Panc1 (cell line): ENCODE results near the gene MICAL2. TPM values are rescaled to one million over a fixed set of nuclear protein-coding genes. Genes with fewer than 3 reads are reported as not detected.
A peak's percentile ranks its signal among the peaks of the same experiment; 100 is the strongest.

Source experiments
- ATAC-seq: fragments of 200-7000 bp; cut with Tn5 transposase; 2 replicates; pipeline ENCODE4 v1.9.1; 2020; ENCODE audit warnings: mild to moderate bottlenecking, moderate library complexity
- BruUV-seq: library from RNA; stranded (reverse); fragments of 400-500 nt; replicated peaks from 2 replicates; lab custom pipeline; 2021; lab: Mats Ljungman, UMichigan
- CTCF ChIA-PET: fragments of 300-600 bp; sonication (Branson Sonifier 250); formaldehyde crosslinking; loops from one replicate; lab custom pipeline; 2022; ENCODE audit warnings: antibody characterized with exemption; lab: Charles Lee
- POLR2A ChIA-PET: fragments of 300-600 bp; sonication (Branson Sonifier 250); formaldehyde crosslinking; loops from one replicate; lab custom pipeline; 2022; ENCODE audit warnings: antibody characterized with exemption; lab: Charles Lee
- DNase-seq: peaks from one replicate; pipeline ENCODE4 v3.0.0-alpha.2; 2010; ENCODE audit warnings: low read depth, low spot score
- H3K27ac ChIP-seq: 2 replicates; pipeline ENCODE4 v1.5.1; 2011; ENCODE audit warnings: mild to moderate bottlenecking, low read length, inconsistent platforms
- H3K27me3 ChIP-seq: fragments of 200-500 bp; sonication (Bioruptor generic); 2 replicates; pipeline ENCODE4 v1.6.0; 2014; ENCODE audit warnings: low read length, inconsistent platforms; ENCODE audit not compliant: control insufficient read depth, insufficient read depth
- H3K36me3 ChIP-seq: fragments of 200-500 bp; sonication (Bioruptor generic); 2 replicates; pipeline ENCODE4 v1.5.1; 2014; ENCODE audit warnings: inconsistent platforms, mild to moderate bottlenecking, low read length, moderate library complexity; ENCODE audit not compliant: control insufficient read depth, insufficient read depth
- H3K4me1 ChIP-seq: 2 replicates; pipeline ENCODE4 v1.5.1; 2011; ENCODE audit warnings: inconsistent platforms, mild to moderate bottlenecking, low read length, moderate library complexity; ENCODE audit not compliant: control insufficient read depth, insufficient read depth
- H3K4me3 ChIP-seq, 2 experiments: 2 replicates each; pipeline ENCODE4 v1.5.1; 2011 to 2012; ENCODE audit warnings: low read depth in 2 of 2, low read length in 2 of 2, mild to moderate bottlenecking in 2 of 2, inconsistent platforms in 1 of 2, moderate library complexity in 1 of 2
- H3K9me3 ChIP-seq: fragments of 200-500 bp; sonication (Bioruptor generic); 2 replicates; pipeline ENCODE4 v1.5.1; 2014; ENCODE audit warnings: low read depth, mild to moderate bottlenecking, inconsistent platforms, low read length, moderate library complexity; ENCODE audit not compliant: control insufficient read depth, insufficient read depth
- CTCF ChIP-seq: fragments of 450-650 bp; IDR thresholded peaks from 2 replicates; pipeline ENCODE4 v1.5.1; 2017; ENCODE audit warnings: mild to moderate bottlenecking
- POLR2AphosphoS5 ChIP-seq: IDR thresholded peaks from 2 replicates; pipeline ENCODE4 v1.6.1; 2012; ENCODE audit warnings: mild to moderate bottlenecking, low read depth, low read length, moderate library complexity
- REST ChIP-seq, 2 experiments: IDR thresholded peaks; 2 replicates each; pipeline ENCODE4 v1.6.1; 2011 to 2012; ENCODE audit warnings: low read depth in 2 of 2, control low read depth in 1 of 2, low read length in 1 of 2, mild to moderate bottlenecking in 1 of 2, moderate library complexity in 1 of 2; ENCODE audit not compliant: insufficient read depth in 1 of 2
- SIN3A ChIP-seq: IDR thresholded peaks from 2 replicates; pipeline ENCODE4 v1.6.1; 2012; ENCODE audit warnings: low read depth, mild to moderate bottlenecking, low read length, moderate library complexity, borderline replicate concordance; ENCODE audit not compliant: insufficient read depth
- TCF7L2 ChIP-seq: IDR thresholded peaks from 2 replicates; pipeline ENCODE4 v1.6.1; 2011; ENCODE audit warnings: mild to moderate bottlenecking, low read depth, low read length, inconsistent platforms
- in situ Hi-C: cut with HindIII; loops from 2 replicates; pipeline ENCODE4 v1.10.0; 2016; ENCODE audit warnings: low sequenced_read_pairs, low pct_unique_long_range_greater_than_20kb
- intact Hi-C: fragments of 100-400 bp; cut with micrococcal nuclease; formaldehyde crosslinking; loops from one replicate; pipeline ENCODE4 v1.10.0; 2022; ENCODE audit not compliant: unreplicated experiment
- total RNA-seq: library from RNA; stranded (reverse); gene quantifications from one replicate; pipeline ENCODE4 v1.2.1, GENCODE V29; 2021; ENCODE audit not compliant: unreplicated experiment

Gene MICAL2
- total RNA-seq, 1 experiment from 2014 or later, result 199 TPM

- no peak for ATAC-seq
- Histone ChIP-seq H3K9me3 (no peaks in the 10 kb centered on the region), H3K27ac (peak overlapping the region; percentile 88), H3K4me1 (peaks cover 72% of the 10 kb centered on the region), H3K27me3 (no peaks in the 10 kb centered on the region), H3K36me3 (no peaks in the 10 kb centered on the region), H3K4me3 (no peak overlapping the region)
- BruUV-seq, result no TSS peak
- ChIA-PET CTCF (interaction anchor here (0.7 kb wide), 1 partner anchor 223 kb away, joined by 4 read pairs; no protein-coding TSS in a partner anchor), POLR2A (no interaction called here)
- in situ Hi-C loops (no loop called here), intact Hi-C loops (no loop called here)
- DNase-seq, result no peak
- TF ChIP-seq CTCF (no peak), TCF7L2 (no peak), SIN3A (no peak), REST (IDR thresholded peaks at IDR 0.05; ENCODE audit: insufficient read depth in 1 of 2, low read depth in 2 of 2, low read length in 1 of 2) (no peak), POLR2AphosphoS5 (no peak)
Observed at GRCh38 chr11:12180257-12181205, 70.1 kb downstream of the MICAL2 start.

GRCh38 chr11:12182302-12182675, 71.9 kb downstream of the MICAL2 start:
- no peak for TF ChIP-seq POLR2AphosphoS5
- TF ChIP-seq TCF7L2, result no peak
- no peak for TF ChIP-seq CTCF
- TF ChIP-seq REST (IDR thresholded peaks at IDR 0.05; ENCODE audit: insufficient read depth in 1 of 2, low read depth in 2 of 2, low read length in 1 of 2), result no peak
- TF ChIP-seq SIN3A, result no peak
- H3K36me3 ChIP-seq, result no peaks in the 10 kb centered on the region
- in situ Hi-C loops (no loop called here), intact Hi-C loops (no loop called here)
- H3K4me1 ChIP-seq, result peaks cover 72% of the 10 kb centered on the region
- TSS peak; percentile 90 for BruUV-seq
- H3K27me3 ChIP-seq, result no peaks in the 10 kb centered on the region
- H3K27ac ChIP-seq, result peak overlapping the region; percentile 88
- H3K4me3 ChIP-seq, result 0 out of 4 replicates have a peak overlapping the region, but pooled peaks of 1 of the 2 experiments have one; percentile 1
- DNase-seq (no peak), ATAC-seq (peak; percentile 7)
- ChIA-PET POLR2A (interaction anchor here (0.7 to 1.3 kb wide), 2 partner anchors 16 to 37 kb away, joined by 4 to 8 read pairs; no protein-coding TSS in a partner anchor), CTCF (no interaction called here)
- no peaks in the 10 kb centered on the region for H3K9me3 ChIP-seq
